Ishikawa (cell line): ENCODE results near the gene WDR86.

Experiments
- CEBPB ChIP-seq: IDR thresholded peaks from 2 replicates; pipeline ENCODE4 v1.6.1; 2012
- CREB1 ChIP-seq: IDR thresholded peaks from 2 replicates; pipeline ENCODE4 v1.6.1; 2012; ENCODE audit warnings: low read depth
- EGR1 ChIP-seq: IDR thresholded peaks from 2 replicates; pipeline ENCODE4 v1.6.1; 2012
- EP300 ChIP-seq: IDR thresholded peaks from 2 replicates; pipeline ENCODE4 v1.6.1; 2012; ENCODE audit warnings: borderline replicate concordance
- FOXM1 ChIP-seq: IDR thresholded peaks from 2 replicates; pipeline ENCODE4 v1.6.1; 2012; ENCODE audit warnings: low read depth, borderline replicate concordance
- NFIC ChIP-seq: IDR thresholded peaks from 2 replicates; pipeline ENCODE4 v1.6.1; 2012
- RAD21 ChIP-seq: IDR thresholded peaks from 2 replicates; pipeline ENCODE4 v1.6.1; 2012; ENCODE audit warnings: low read depth
- TAF1 ChIP-seq: IDR thresholded peaks from 2 replicates; pipeline ENCODE4 v1.6.1; 2012; ENCODE audit warnings: low read depth, mild to moderate bottlenecking
- TCF12 ChIP-seq: IDR thresholded peaks from 2 replicates; pipeline ENCODE4 v1.6.1; 2012; ENCODE audit warnings: low read depth
- TEAD4 ChIP-seq: IDR thresholded peaks from 2 replicates; pipeline ENCODE4 v1.6.1; 2012
- YY1 ChIP-seq: IDR thresholded peaks from 2 replicates; pipeline ENCODE4 v1.6.1; 2012; ENCODE audit warnings: low read depth
- ZBTB7A ChIP-seq: IDR thresholded peaks from 2 replicates; pipeline ENCODE4 v1.6.1; 2012; ENCODE audit warnings: low read depth
- TF ChIP-seq, protein P1 (sequence below): IDR thresholded peaks from 2 replicates; pipeline ENCODE4 v1.6.1; 2012; ENCODE audit warnings: low read depth, mild to moderate bottlenecking
- TF ChIP-seq, protein P2 (sequence below): IDR thresholded peaks from 2 replicates; pipeline ENCODE4 v1.6.1; 2012
- TF ChIP-seq, protein P3 (sequence below): IDR thresholded peaks from 2 replicates; pipeline ENCODE4 v1.6.1; 2012

The WDR86 gene

DNA sequence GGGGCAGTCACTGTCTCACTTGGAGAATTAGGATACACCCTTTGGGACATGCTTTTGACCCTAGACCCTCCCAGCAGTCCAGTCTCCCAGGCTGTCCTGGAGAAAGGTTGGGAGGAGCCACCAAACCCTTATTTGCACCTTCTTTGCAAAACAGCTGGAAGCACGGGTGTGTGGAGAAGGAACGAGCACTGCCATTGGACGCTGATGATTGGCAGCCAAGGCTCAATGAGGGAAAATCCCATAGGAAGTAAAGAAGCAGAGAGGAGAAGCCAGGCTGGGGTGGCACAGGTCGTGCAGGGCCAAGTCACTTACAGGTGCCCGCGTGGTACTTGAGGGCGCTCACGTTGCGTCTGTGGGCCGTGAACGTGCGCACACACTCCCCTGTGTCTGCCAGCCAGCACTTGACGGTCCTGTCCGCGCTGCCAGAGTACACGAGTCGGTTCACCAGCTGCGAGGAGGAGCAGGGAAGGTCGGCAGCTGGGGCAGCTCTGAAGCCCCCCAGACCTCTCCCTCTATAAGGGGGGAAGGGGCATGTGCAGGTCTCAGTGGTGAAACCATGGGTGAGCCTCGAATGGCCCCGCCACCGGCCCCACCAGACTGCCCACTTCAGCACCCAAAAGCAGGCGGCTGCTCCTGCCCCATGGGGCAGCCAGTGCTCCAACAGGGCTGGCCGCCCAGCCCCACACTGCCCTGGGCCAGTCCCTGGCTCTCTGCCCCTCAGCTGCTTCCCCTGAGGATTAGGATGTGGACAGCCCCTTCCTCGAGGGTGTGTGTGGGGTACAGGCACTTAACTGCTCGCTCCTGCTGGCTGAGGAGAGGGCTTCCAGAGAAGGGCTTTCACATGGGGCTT is 24.8 kb downstream of the WDR86 start:
- TF ChIP-seq, protein P1, sequence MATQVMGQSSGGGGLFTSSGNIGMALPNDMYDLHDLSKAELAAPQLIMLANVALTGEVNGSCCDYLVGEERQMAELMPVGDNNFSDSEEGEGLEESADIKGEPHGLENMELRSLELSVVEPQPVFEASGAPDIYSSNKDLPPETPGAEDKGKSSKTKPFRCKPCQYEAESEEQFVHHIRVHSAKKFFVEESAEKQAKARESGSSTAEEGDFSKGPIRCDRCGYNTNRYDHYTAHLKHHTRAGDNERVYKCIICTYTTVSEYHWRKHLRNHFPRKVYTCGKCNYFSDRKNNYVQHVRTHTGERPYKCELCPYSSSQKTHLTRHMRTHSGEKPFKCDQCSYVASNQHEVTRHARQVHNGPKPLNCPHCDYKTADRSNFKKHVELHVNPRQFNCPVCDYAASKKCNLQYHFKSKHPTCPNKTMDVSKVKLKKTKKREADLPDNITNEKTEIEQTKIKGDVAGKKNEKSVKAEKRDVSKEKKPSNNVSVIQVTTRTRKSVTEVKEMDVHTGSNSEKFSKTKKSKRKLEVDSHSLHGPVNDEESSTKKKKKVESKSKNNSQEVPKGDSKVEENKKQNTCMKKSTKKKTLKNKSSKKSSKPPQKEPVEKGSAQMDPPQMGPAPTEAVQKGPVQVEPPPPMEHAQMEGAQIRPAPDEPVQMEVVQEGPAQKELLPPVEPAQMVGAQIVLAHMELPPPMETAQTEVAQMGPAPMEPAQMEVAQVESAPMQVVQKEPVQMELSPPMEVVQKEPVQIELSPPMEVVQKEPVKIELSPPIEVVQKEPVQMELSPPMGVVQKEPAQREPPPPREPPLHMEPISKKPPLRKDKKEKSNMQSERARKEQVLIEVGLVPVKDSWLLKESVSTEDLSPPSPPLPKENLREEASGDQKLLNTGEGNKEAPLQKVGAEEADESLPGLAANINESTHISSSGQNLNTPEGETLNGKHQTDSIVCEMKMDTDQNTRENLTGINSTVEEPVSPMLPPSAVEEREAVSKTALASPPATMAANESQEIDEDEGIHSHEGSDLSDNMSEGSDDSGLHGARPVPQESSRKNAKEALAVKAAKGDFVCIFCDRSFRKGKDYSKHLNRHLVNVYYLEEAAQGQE = no peak
- TF ChIP-seq EGR1 (no peak), YY1 (no peak), EP300 (no peak), RAD21 (no peak), CREB1 (no peak), TEAD4 (no peak), TCF12 (no peak), ZBTB7A (no peak), FOXM1 (no peak), CEBPB (no peak), NFIC (no peak), TAF1 (no peak)
- TF ChIP-seq, protein P2, sequence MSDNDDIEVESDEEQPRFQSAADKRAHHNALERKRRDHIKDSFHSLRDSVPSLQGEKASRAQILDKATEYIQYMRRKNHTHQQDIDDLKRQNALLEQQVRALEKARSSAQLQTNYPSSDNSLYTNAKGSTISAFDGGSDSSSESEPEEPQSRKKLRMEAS = no peak
- TF ChIP-seq, protein P3, sequence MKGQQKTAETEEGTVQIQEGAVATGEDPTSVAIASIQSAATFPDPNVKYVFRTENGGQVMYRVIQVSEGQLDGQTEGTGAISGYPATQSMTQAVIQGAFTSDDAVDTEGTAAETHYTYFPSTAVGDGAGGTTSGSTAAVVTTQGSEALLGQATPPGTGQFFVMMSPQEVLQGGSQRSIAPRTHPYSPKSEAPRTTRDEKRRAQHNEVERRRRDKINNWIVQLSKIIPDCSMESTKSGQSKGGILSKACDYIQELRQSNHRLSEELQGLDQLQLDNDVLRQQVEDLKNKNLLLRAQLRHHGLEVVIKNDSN = no peak

DNA sequence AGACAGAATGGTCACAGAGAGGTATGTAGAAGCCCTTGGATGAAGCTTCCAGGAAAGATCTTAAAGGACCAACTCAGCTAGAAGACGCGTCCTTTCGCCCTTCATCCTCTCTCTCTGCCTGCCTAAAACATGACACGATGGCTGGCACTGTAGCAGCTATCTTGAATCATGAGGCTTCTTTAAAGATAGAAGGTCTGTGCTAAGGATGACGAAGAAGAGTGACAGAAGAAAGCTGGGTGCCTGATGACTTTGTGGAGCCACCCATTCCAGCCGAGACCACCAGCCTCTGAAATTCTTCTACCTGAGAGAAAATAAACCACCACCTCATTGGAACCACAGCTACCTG is 25.5 kb downstream of the WDR86 start:
- TF ChIP-seq TAF1 = no peak
- no peak for TF ChIP-seq CREB1
- TF ChIP-seq, protein P2 = no peak
- TF ChIP-seq NFIC = no peak
- TF ChIP-seq CEBPB = no peak
- TF ChIP-seq FOXM1 = no peak
- TF ChIP-seq ZBTB7A = no peak
- TF ChIP-seq RAD21 = no peak
- no peak for TF ChIP-seq EP300

DNA sequence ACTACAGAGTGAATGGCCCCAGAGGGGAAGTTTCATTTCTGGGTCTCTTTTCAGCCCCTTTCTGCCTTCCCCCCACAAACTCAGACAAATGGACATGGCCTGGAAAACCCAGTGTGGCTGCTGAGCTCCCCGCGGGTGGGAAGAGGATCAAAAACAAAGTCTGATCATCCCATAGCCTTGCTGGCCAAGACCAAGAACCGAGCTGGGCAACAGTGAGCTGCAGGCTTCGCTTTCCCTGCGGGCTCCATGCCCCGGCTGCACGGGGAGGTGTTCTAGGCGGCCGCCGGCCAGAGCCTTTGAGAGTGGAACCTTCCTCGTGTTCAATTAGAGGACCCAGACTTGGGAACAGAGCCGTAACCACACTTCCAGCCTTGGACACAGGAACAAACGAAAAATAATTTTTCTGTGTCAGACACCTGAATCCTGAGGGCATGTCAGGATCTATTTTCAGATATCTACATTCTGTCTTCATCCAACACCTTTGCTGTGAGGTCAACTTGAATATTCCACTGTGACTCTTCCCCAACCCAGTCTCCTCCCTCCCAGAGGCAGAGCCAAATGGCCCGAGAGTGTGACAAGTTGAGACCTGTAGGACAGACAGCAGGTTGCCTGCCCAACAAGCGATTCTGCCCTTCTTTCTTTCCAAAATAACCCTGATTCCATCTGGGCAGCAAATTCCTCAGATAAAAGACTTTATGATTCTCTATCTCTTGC is 26.0 kb downstream of the WDR86 start:
- no peak for TF ChIP-seq ZBTB7A
- TF ChIP-seq CREB1 = no peak
- TF ChIP-seq YY1 = no peak
- no peak for TF ChIP-seq CEBPB
- no peak for TF ChIP-seq EP300
- no peak for TF ChIP-seq FOXM1
- TF ChIP-seq, protein P1 = no peak
- no peak for TF ChIP-seq TAF1
- TF ChIP-seq, protein P3 = no peak
- TF ChIP-seq, protein P2 = no peak
- TF ChIP-seq TEAD4 = no peak
- TF ChIP-seq EGR1 = no peak

DNA sequence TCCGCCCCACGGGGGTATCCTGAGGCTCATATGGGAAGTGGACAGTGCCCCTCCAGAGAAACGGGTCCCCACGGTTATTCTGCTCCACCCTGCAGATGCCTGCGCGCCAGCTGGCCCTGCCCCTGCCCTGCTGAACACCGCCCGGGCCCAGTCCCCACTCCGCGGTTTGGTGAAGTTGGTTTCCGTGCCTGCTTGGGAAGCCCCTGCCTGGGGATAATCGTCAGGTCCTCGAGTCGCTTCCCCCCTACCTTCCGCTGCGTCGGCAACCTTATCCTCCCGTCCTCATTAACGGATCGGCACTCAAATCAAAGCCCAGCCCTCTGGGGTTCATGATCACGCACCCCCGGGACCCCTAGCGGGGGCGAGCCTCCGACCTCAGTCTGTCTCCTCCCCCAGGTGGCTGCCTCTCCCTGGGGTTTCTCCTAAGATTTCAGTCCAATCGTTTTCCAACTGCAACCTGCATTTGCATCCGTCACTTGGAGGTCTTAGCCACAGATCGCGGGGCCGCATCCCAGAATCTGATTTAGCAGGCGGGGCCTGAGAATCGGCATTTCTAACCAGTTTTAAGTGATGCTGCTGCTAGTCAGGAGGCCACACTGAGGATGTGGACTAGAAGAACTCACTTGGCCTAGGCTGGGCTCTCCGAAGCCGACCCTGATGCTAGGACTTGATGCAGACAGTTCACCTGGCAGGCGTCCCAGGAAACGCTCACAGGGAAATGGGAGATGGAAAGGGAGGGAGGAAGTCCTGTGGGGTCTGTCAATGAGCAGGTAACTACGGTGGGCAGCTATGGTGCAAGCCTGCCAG is 27.6 kb downstream of the WDR86 start:
- TF ChIP-seq EGR1 = no peak
- TF ChIP-seq EP300 = no peak
- TF ChIP-seq TCF12 = no peak
- TF ChIP-seq TEAD4 = no peak
- no peak for TF ChIP-seq CREB1
- no peak for TF ChIP-seq TAF1
- TF ChIP-seq, protein P2 = no peak
- no peak for TF ChIP-seq CEBPB
- TF ChIP-seq RAD21 = no peak
- no peak for TF ChIP-seq FOXM1
- TF ChIP-seq YY1 = no peak
- TF ChIP-seq, protein P1 = no peak
- TF ChIP-seq, protein P3 = no peak
- TF ChIP-seq NFIC = no peak
- no peak for TF ChIP-seq ZBTB7A
